HFFc6 (cell line): ENCODE measurements around the gene VARS1. TPM values are rescaled to one million over a fixed set of nuclear protein-coding genes. Genes with fewer than 3 reads are reported as not detected.

ENCODE experiments used
- DNase-seq: peaks from one replicate; pipeline ENCODE4 v3.0.0-alpha.2; 2018
- H3K27ac Mint-ChIP-seq: 2 replicates; pipeline ENCODE4 v1.8.0; 2020; ENCODE audit warnings: mild to moderate bottlenecking, mixed read lengths
- H3K27me3 Mint-ChIP-seq: 2 replicates; pipeline ENCODE4 v1.8.0; 2021; ENCODE audit warnings: mild to moderate bottlenecking, moderate library complexity, mixed read lengths; ENCODE audit not compliant: insufficient read depth
- H3K36me3 Mint-ChIP-seq: 2 replicates; pipeline ENCODE4 v1.8.0; 2021; ENCODE audit warnings: low read depth, mixed read lengths
- H3K4me1 Mint-ChIP-seq: 2 replicates; pipeline ENCODE4 v1.8.0; 2020; ENCODE audit warnings: low read depth, mixed read lengths
- H3K4me3 Mint-ChIP-seq: 2 replicates; pipeline ENCODE4 v1.8.0; 2020; ENCODE audit warnings: mild to moderate bottlenecking, moderate library complexity, mixed read lengths
- H3K9me3 Mint-ChIP-seq: 2 replicates; pipeline ENCODE4 v1.8.0; 2020; ENCODE audit warnings: mild to moderate bottlenecking, mixed read lengths
- CTCF ChIP-seq: fragments of 200-600 bp; sonication (generic); IDR thresholded peaks from 2 replicates; pipeline ENCODE4 v1.5.0; 2021; ENCODE audit warnings: antibody characterized with exemption, mild to moderate bottlenecking
- total RNA-seq, 6 experiments: library from RNA; stranded (reverse); fragmentation: NEBNext Ultra II Directional; extraction: Animal tissue kit (Norgen Biotek cat#: 25700); gene quantifications; 2 replicates in 1 of 6; 3 replicates in 5 of 6; pipeline ENCODE4 v1.2.3, GENCODE V29; 2021

Gene VARS1
- total RNA-seq, 6 experiments from 2014 or later = 117 to 144 (median 127) TPM

- peak overlapping the region; percentile 60 for H3K4me3 Mint-ChIP-seq
- TF ChIP-seq CTCF = no peak; the same call in 1 of the 2 replicates
- H3K4me1 Mint-ChIP-seq = peaks cover 29% of the 10 kb centered on the region
- H3K36me3 Mint-ChIP-seq = no peaks in the 10 kb centered on the region; the same call in 1 of the 2 replicates
- H3K27ac Mint-ChIP-seq = no peak overlapping the region
- no peak for DNase-seq
- H3K9me3 Mint-ChIP-seq = no peaks in the 10 kb centered on the region
- no peaks in the 10 kb centered on the region; the same call in 1 of the 2 replicates for H3K27me3 Mint-ChIP-seq
Measured at GRCh38 chr6:31765910-31766794, 29.4 kb downstream of the VARS1 start.

GRCh38 chr6:31765559-31765909, 30.0 kb downstream of the VARS1 start:
- no peak overlapping the region for H3K4me3 Mint-ChIP-seq
- H3K27me3 Mint-ChIP-seq = no peaks in the 10 kb centered on the region; the same call in 1 of the 2 replicates
- peaks cover 2% of the 10 kb centered on the region; the same call in 1 of the 2 replicates for H3K36me3 Mint-ChIP-seq
- no peak for TF ChIP-seq CTCF
- no peak overlapping the region for H3K27ac Mint-ChIP-seq
- DNase-seq = no peak
- no peaks in the 10 kb centered on the region for H3K9me3 Mint-ChIP-seq
- H3K4me1 Mint-ChIP-seq = peaks cover 29% of the 10 kb centered on the region

GRCh38 chr6:31764198-31764597, 31.4 kb downstream of the VARS1 start:
- DNase-seq = no peak
- H3K4me3 Mint-ChIP-seq = no peak overlapping the region
- TF ChIP-seq CTCF = no peak
- peak overlapping the region; percentile 58 for H3K27ac Mint-ChIP-seq
- peaks cover 29% of the 10 kb centered on the region for H3K4me1 Mint-ChIP-seq
- H3K36me3 Mint-ChIP-seq = peaks cover 7% of the 10 kb centered on the region; the same call in 1 of the 2 replicates
- no peaks in the 10 kb centered on the region; the same call in 1 of the 2 replicates for H3K27me3 Mint-ChIP-seq
- no peaks in the 10 kb centered on the region for H3K9me3 Mint-ChIP-seq

- DNase-seq = peak; percentile 73
- no peaks in the 10 kb centered on the region; the same call in 1 of the 2 replicates for H3K27me3 Mint-ChIP-seq
- H3K4me1 Mint-ChIP-seq = peaks cover 29% of the 10 kb centered on the region
- H3K9me3 Mint-ChIP-seq = no peaks in the 10 kb centered on the region
- H3K4me3 Mint-ChIP-seq = peak overlapping the region; percentile 0; the same call in 1 of the 2 replicates
- peak overlapping the region; percentile 58 for H3K27ac Mint-ChIP-seq
- no peak for TF ChIP-seq CTCF
- peaks cover 7% of the 10 kb centered on the region; the same call in 1 of the 2 replicates for H3K36me3 Mint-ChIP-seq
Measured at GRCh38 chr6:31763619-31763940, 32.0 kb downstream of the VARS1 start.

- Mint-ChIP-seq H3K4me1 (peaks cover 29% of the 10 kb centered on the region), H3K9me3 (no peaks in the 10 kb centered on the region), H3K27me3 (no peaks in the 10 kb centered on the region; the same call in 1 of the 2 replicates), H3K4me3 (peak overlapping the region; percentile 0; the same call in 1 of the 2 replicates), H3K27ac (peak overlapping the region; percentile 58), H3K36me3 (peaks cover 7% of the 10 kb centered on the region; the same call in 1 of the 2 replicates)
- TF ChIP-seq CTCF = no peak
- DNase-seq = no peak
Measured at GRCh38 chr6:31762878-31763618, 32.5 kb downstream of the VARS1 start.
